Sigmoid colon (tissue), 4 donors: ENCODE results near the gene SLC45A3.

Experiments used
- CTCF ChIP-seq, 4 experiments: fragments of 450-650 bp in 3 of 4; fragments of 200-600 bp in 1 of 4; IDR thresholded peaks; one replicate each; pipeline ENCODE4 v1.5.1; 2016 to 2019; ENCODE audit warnings: antibody characterized with exemption in 4 of 4, mild to moderate bottlenecking in 3 of 4, moderate library complexity in 2 of 4
- EP300 ChIP-seq, 4 donors: sonication (generic); formaldehyde crosslinking; IDR thresholded peaks; one replicate each; pipeline ENCODE4 v1.6.1; 2017; ENCODE audit warnings: antibody characterized with exemption in 4 of 4
- POLR2A ChIP-seq, 2 donors: fragments of 450-650 bp; IDR thresholded peaks; one replicate each; pipeline ENCODE4 v1.6.1; 2016; ENCODE audit warnings: antibody characterized with exemption in 2 of 2, mild to moderate bottlenecking in 2 of 2, moderate library complexity in 2 of 2
- POLR2AphosphoS5 ChIP-seq, 4 donors: sonication (generic); formaldehyde crosslinking; IDR thresholded peaks; one replicate each; pipeline ENCODE4 v1.6.1; 2017; ENCODE audit warnings: antibody characterized with exemption in 4 of 4

- no peak for TF ChIP-seq CTCF (IDR thresholded peaks at IDR 0.05)
- no peak for TF ChIP-seq POLR2A (IDR thresholded peaks at IDR 0.05)
- no peak for TF ChIP-seq POLR2AphosphoS5 (IDR thresholded peaks at IDR 0.05)
- TF ChIP-seq EP300 (IDR thresholded peaks at IDR 0.05): no peak
Observed at GRCh38 chr1:205661429-205662134, 18.7 kb downstream of the SLC45A3 start.
